NCI-H82 treated with DMSO at 0.1 percent for 48 hours (cell line): Measurements from ENCODE around the gene GNAS-AS1.

Source experiments
- DNase-seq: peaks from one replicate; lab custom pipeline; 2025; ENCODE audit not compliant: unreplicated experiment; lab: John Stamatoyannopoulos, UW

The GNAS-AS1 gene

GRCh38 chr20:58863044-58863790 lies 12.5 kb upstream of the GNAS-AS1 start:
- DNase-seq: no peak

- no peak for DNase-seq
Observed at GRCh38 chr20:58855506-58856389, 5.0 kb upstream of the GNAS-AS1 start.

- DNase-seq: no peak
Observed at GRCh38 chr20:58854638-58855471, 4.2 kb upstream of the GNAS-AS1 start.

- no peak for DNase-seq
Observed at GRCh38 chr20:58853976-58854637, 3.4 kb upstream of the GNAS-AS1 start.

GRCh38 chr20:58853466-58853865 lies 2.8 kb upstream of the GNAS-AS1 start:
- no peak for DNase-seq

- DNase-seq: no peak
Observed at GRCh38 chr20:58852543-58853271, 2.0 kb upstream of the GNAS-AS1 start, which contains the start of gene GNAS. GNAS (plus strand) TSS chr20:58852716.

GRCh38 chr20:58851969-58852458 lies 1.3 kb upstream of the GNAS-AS1 start:
- no peak for DNase-seq

GRCh38 chr20:58851221-58851968 lies 693 bp upstream of the GNAS-AS1 start:
- DNase-seq: no peak

- DNase-seq: no peak
Observed at GRCh38 chr20:58847463-58847862, 3.2 kb downstream of the GNAS-AS1 start.

GRCh38 chr20:58845706-58846105 lies 5.0 kb downstream of the GNAS-AS1 start:
- no peak for DNase-seq

GRCh38 chr20:58843128-58843556 lies 7.6 kb downstream of the GNAS-AS1 start:
- DNase-seq: no peak

- no peak for DNase-seq
Observed at GRCh38 chr20:58842276-58842675, 8.4 kb downstream of the GNAS-AS1 start.

GRCh38 chr20:58841539-58842264 lies 9.0 kb downstream of the GNAS-AS1 start:
- DNase-seq: no peak

- DNase-seq: no peak
Observed at GRCh38 chr20:58840816-58841538, 9.7 kb downstream of the GNAS-AS1 start.

GRCh38 chr20:58839991-58840747 lies 10.5 kb downstream of the GNAS-AS1 start:
- DNase-seq: no peak

GRCh38 chr20:58839474-58839874 lies 11.2 kb downstream of the GNAS-AS1 start:
- no peak for DNase-seq

GRCh38 chr20:58838174-58838573 lies 12.5 kb downstream of the GNAS-AS1 start:
- DNase-seq: no peak
